Endothelial cell of umbilical vein (primary cell): ENCODE results near the gene PI4K2B. TPM values are rescaled to one million over a fixed set of nuclear protein-coding genes. Genes with fewer than 3 reads are reported as not detected.

Experiments used
- BruUV-seq: library from RNA; stranded (reverse); fragments of 400-500 nt; replicated peaks from 2 replicates; lab custom pipeline; 2021; lab: Mats Ljungman, UMichigan
- CTCF ChIA-PET: fragments of 300-600, 350-600 bp; sonication (Branson Sonifier 250); formaldehyde crosslinking; loops from one replicate; lab custom pipeline; 2021; ENCODE audit warnings: antibody characterized with exemption, inconsistent platforms; lab: Charles Lee
- POLR2A ChIA-PET: fragments of 300-600, 350-600 bp; sonication (Branson Sonifier 250); formaldehyde crosslinking; loops from one replicate; lab custom pipeline; 2021; ENCODE audit warnings: antibody characterized with exemption, inconsistent platforms; lab: Charles Lee
- DNase-seq: peaks from one replicate; pipeline ENCODE4 v3.0.0-alpha.2; 2011; ENCODE audit warnings: low read depth, low spot score
- FAIRE-seq: peaks from 2 replicates; lab custom pipeline; 2011; peaks lifted over from hg19 to GRCh38; lab: Jason Lieb, UNC
- H2AFZ ChIP-seq: 2 replicates; pipeline ENCODE4 v1.6.0; 2012; ENCODE audit warnings: low read depth, low read length, control low read depth, inconsistent platforms
- H3K27ac ChIP-seq: 2 replicates; pipeline ENCODE4 v1.5.1; 2011; ENCODE audit warnings: low read depth, mild to moderate bottlenecking, control low read depth, low read length, moderate library complexity; ENCODE audit not compliant: insufficient read depth
- H3K27me3 ChIP-seq, 2 experiments: 2 replicates each; pipeline versions ENCODE4 v1.6.0 to v1.6.1; 2011; ENCODE audit warnings: low read length in 2 of 2, mixed read lengths in 1 of 2; ENCODE audit not compliant: control insufficient read depth in 2 of 2, insufficient read depth in 2 of 2
- H3K36me3 ChIP-seq, 2 experiments: 2 replicates in 1 of 2; 3 replicates in 1 of 2; pipeline ENCODE4 v1.5.1; 2011; ENCODE audit warnings: low read length in 2 of 2, mild to moderate bottlenecking in 1 of 2, moderate library complexity in 1 of 2; ENCODE audit not compliant: control insufficient read depth in 2 of 2, insufficient read depth in 2 of 2; ENCODE audit errors: extremely low read depth in 1 of 2
- H3K4me1 ChIP-seq: 3 replicates; pipeline ENCODE4 v1.5.1; 2011; ENCODE audit warnings: mild to moderate bottlenecking, low read length; ENCODE audit not compliant: control insufficient read depth, insufficient read depth; ENCODE audit errors: extremely low read depth
- H3K4me2 ChIP-seq: 2 replicates; pipeline ENCODE4 v1.6.1; 2011; ENCODE audit warnings: low read length, control low read depth, mixed read lengths; ENCODE audit not compliant: insufficient read depth
- H3K4me3 ChIP-seq, 3 experiments: fragments of 200-600 bp in 1 of 3; sonication (generic), shearing (Covaris generic) in 1 of 3; replicated peaks in 1 of 3; 2 replicates each; pipeline ENCODE4 v1.5.1; 2011 to 2016; ENCODE audit warnings: control low read depth in 3 of 3, low read length in 3 of 3, mild to moderate bottlenecking in 2 of 3, inconsistent platforms in 1 of 3, low read depth in 1 of 3, moderate library complexity in 1 of 3; ENCODE audit not compliant: insufficient read depth in 1 of 3
- H3K79me2 ChIP-seq: 2 replicates; pipeline ENCODE4 v1.6.0; 2012; ENCODE audit warnings: low read length, inconsistent platforms; ENCODE audit not compliant: control insufficient read depth, insufficient read depth
- H3K9ac ChIP-seq: replicated peaks from 2 replicates; pipeline ENCODE3; 2011; ENCODE audit warnings: low read length, control low read depth; ENCODE audit not compliant: insufficient read depth; ENCODE audit errors: extremely low read depth
- H3K9me1 ChIP-seq: replicated peaks from 3 replicates; pipeline ENCODE4 v1.6.0; 2011; ENCODE audit warnings: mild to moderate bottlenecking, low read length; ENCODE audit not compliant: control insufficient read depth, insufficient read depth; ENCODE audit errors: extremely low read depth
- H3K9me3 ChIP-seq: replicated peaks from 2 replicates; pipeline ENCODE4 v1.5.1; 2012; ENCODE audit warnings: low read length, inconsistent platforms; ENCODE audit not compliant: control insufficient read depth, insufficient read depth
- H4K20me1 ChIP-seq: replicated peaks from 2 replicates; pipeline ENCODE3; 2011; ENCODE audit warnings: mild to moderate bottlenecking, low read length; ENCODE audit not compliant: control insufficient read depth, insufficient read depth; ENCODE audit errors: extremely low read depth
- EZH2 ChIP-seq: IDR thresholded peaks from 2 replicates; pipeline ENCODE4 v1.6.1; 2012; ENCODE audit warnings: borderline replicate concordance, low read depth, mild to moderate bottlenecking, moderate library complexity, low read length, inconsistent platforms; ENCODE audit not compliant: severe bottlenecking
- FOS ChIP-seq: IDR thresholded peaks from 2 replicates; pipeline ENCODE4 v1.6.1; 2011; ENCODE audit warnings: mild to moderate bottlenecking, low read length, moderate library complexity, borderline replicate concordance; ENCODE audit not compliant: insufficient read depth
- GATA2 ChIP-seq: IDR thresholded peaks from 2 replicates; pipeline ENCODE4 v1.7.0; 2011; ENCODE audit warnings: low read depth, mild to moderate bottlenecking, moderate library complexity, mixed read lengths, low read length; ENCODE audit not compliant: insufficient read length, insufficient read depth
- JUN ChIP-seq: IDR thresholded peaks from 2 replicates; pipeline ENCODE4 v1.6.1; 2011; ENCODE audit warnings: borderline replicate concordance, low read depth; ENCODE audit not compliant: insufficient read length, insufficient read depth
- MYC ChIP-seq: IDR thresholded peaks from one replicate; pipeline ENCODE4 v1.6.1; 2011; ENCODE audit warnings: mild to moderate bottlenecking, low read depth, low read length
- POLR2A ChIP-seq: IDR thresholded peaks from 2 replicates; pipeline ENCODE4 v1.6.1; 2012; ENCODE audit warnings: low read depth, mild to moderate bottlenecking, control low read depth, low read length
- POLR2AphosphoS5 ChIP-seq: IDR thresholded peaks from 2 replicates; pipeline ENCODE4 v1.6.1; 2012; ENCODE audit warnings: low read depth, mild to moderate bottlenecking, control low read depth, low read length, moderate library complexity; ENCODE audit not compliant: insufficient read depth
- dilution Hi-C: fragments of 300-500 bp; cut with MboI; formaldehyde crosslinking; loops from one replicate; pipeline ENCODE4 v1.15.0; 2019; ENCODE audit warnings: low sequenced_read_pairs; ENCODE audit not compliant: extremely low pct_ligation_motif_present
- intact Hi-C: fragments of 100-400 bp; cut with micrococcal nuclease; formaldehyde crosslinking; loops from one replicate; pipeline ENCODE4 v1.10.0; 2022
- polyA plus RNA-seq, 4 experiments: library from polyadenylated mRNA; depleted of rRNA in 3 of 4; stranded (reverse) in 3 of 4; unstranded in 1 of 4; fragments of >200 nt; gene quantifications; 2 replicates each; pipeline versions ENCODE4 v1.2.1 to v1.2.3, GENCODE V29; 2011 to 2012; ENCODE audit warnings: missing spikeins in 1 of 4
- total RNA-seq: library from RNA; stranded (reverse); gene quantifications from 2 replicates; pipeline ENCODE4 v1.2.3, GENCODE V29; 2021
- TF ChIP-seq, protein P1 (sequence below), 2 donors: IDR thresholded peaks; 1 replicate in 1 of 2; 2 replicates in 1 of 2; pipeline ENCODE4 v1.5.1; 2011; ENCODE audit warnings: low read length in 2 of 2, mild to moderate bottlenecking in 2 of 2, moderate library complexity in 2 of 2, control low read depth in 1 of 2, inconsistent platforms in 1 of 2, low read depth in 1 of 2; ENCODE audit not compliant: insufficient read depth in 1 of 2; ENCODE audit errors: extremely low read depth in 1 of 2
- TF ChIP-seq, protein P2 (sequence below): IDR thresholded peaks from 2 replicates; pipeline ENCODE4 v1.6.1; 2011; ENCODE audit not compliant: insufficient read depth, insufficient read length

The PI4K2B gene
- total and polyA plus RNA-seq, 2 donors (not counting 3 experiments of a cell fraction or from before 2014, with no cell fraction given) = 3.5 to 19.3 TPM

DNA sequence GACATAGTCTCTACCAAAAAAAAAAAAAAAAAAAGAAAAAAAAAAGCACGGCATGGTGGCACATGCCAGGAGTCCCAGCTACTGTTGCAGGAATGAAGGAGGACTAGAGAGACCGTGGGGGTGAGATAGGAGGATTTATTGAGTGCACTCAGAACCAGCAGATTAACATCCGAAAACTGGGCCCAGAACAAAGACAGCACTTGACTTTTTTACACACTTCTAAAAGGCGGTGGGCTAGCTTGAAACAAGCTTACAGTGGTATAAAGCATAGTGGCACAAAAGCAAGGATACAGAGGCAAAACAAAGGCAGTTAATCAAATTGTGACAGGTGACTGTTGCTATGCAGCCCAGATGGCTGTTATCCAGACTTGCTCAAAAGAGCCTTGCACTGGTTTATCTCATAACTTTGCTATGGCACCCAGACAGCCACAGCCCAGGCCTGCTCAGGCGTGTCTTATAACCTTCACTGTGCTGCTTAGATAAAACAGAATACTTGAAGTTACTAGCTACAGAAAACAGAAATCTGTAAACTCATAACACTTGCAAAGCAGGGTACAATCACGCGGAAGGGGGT, 9.9 kb upstream of the PI4K2B start:
- H3K27ac ChIP-seq = no peak overlapping the region
- TF ChIP-seq, protein P1, sequence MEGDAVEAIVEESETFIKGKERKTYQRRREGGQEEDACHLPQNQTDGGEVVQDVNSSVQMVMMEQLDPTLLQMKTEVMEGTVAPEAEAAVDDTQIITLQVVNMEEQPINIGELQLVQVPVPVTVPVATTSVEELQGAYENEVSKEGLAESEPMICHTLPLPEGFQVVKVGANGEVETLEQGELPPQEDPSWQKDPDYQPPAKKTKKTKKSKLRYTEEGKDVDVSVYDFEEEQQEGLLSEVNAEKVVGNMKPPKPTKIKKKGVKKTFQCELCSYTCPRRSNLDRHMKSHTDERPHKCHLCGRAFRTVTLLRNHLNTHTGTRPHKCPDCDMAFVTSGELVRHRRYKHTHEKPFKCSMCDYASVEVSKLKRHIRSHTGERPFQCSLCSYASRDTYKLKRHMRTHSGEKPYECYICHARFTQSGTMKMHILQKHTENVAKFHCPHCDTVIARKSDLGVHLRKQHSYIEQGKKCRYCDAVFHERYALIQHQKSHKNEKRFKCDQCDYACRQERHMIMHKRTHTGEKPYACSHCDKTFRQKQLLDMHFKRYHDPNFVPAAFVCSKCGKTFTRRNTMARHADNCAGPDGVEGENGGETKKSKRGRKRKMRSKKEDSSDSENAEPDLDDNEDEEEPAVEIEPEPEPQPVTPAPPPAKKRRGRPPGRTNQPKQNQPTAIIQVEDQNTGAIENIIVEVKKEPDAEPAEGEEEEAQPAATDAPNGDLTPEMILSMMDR (IDR thresholded peaks at IDR 0.05; ENCODE audit: extremely low read depth in 1 of 2, insufficient read depth in 1 of 2, low read depth in 1 of 2, low read length in 2 of 2) = no peak
- TF ChIP-seq EZH2 = no peak
- no peak for TF ChIP-seq POLR2A
- TF ChIP-seq MYC = no peak
- no peak for TF ChIP-seq JUN
- TF ChIP-seq GATA2 = no peak
- TF ChIP-seq POLR2AphosphoS5 = no peak
- TF ChIP-seq, protein P2, sequence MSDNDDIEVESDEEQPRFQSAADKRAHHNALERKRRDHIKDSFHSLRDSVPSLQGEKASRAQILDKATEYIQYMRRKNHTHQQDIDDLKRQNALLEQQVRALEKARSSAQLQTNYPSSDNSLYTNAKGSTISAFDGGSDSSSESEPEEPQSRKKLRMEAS = no peak
- no peak for TF ChIP-seq FOS
- intact Hi-C loops = no loop called here
- H3K4me2 ChIP-seq = no peak overlapping the region
- DNase-seq = peak; percentile 21
- no peaks in the 10 kb centered on the region for H3K36me3 ChIP-seq
- no peak overlapping the region for H3K4me3 ChIP-seq
- no peaks in the 10 kb centered on the region for H3K79me2 ChIP-seq
- ChIA-PET POLR2A (no interaction called here), CTCF (no interaction called here)
- no peak overlapping the region for H3K9ac ChIP-seq
- H3K27me3 ChIP-seq = peaks cover 2 to 6% of the 10 kb centered on the region in 2 experiments
- dilution Hi-C loops = no loop called here
- no peak for FAIRE-seq
- no TSS peak for BruUV-seq
- no peaks in the 10 kb centered on the region for H3K9me3 ChIP-seq
- H3K9me1 ChIP-seq = no peaks in the 10 kb centered on the region
- H3K4me1 ChIP-seq = no peaks in the 10 kb centered on the region
- H4K20me1 ChIP-seq = no peaks in the 10 kb centered on the region
- no peak overlapping the region for H2AFZ ChIP-seq
